ENCODE results near the gene OPRPN.

Gene OPRPN

GRCh38 chr4:70452946-70453345, 55.2 kb downstream of the OPRPN start:
- TF ChIP-seq, protein P1, sequence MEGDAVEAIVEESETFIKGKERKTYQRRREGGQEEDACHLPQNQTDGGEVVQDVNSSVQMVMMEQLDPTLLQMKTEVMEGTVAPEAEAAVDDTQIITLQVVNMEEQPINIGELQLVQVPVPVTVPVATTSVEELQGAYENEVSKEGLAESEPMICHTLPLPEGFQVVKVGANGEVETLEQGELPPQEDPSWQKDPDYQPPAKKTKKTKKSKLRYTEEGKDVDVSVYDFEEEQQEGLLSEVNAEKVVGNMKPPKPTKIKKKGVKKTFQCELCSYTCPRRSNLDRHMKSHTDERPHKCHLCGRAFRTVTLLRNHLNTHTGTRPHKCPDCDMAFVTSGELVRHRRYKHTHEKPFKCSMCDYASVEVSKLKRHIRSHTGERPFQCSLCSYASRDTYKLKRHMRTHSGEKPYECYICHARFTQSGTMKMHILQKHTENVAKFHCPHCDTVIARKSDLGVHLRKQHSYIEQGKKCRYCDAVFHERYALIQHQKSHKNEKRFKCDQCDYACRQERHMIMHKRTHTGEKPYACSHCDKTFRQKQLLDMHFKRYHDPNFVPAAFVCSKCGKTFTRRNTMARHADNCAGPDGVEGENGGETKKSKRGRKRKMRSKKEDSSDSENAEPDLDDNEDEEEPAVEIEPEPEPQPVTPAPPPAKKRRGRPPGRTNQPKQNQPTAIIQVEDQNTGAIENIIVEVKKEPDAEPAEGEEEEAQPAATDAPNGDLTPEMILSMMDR (IDR thresholded peaks at IDR 0.05; ENCODE audit: low read depth, low read length), result no peak
- DNase-seq (ENCODE audit: extremely low read depth, low read depth), result no peak
